ENCODE results near the gene NCEH1.

- TF ChIP-seq CTCF (IDR thresholded peaks at IDR 0.05 in 8 of 11, conservative IDR thresholded peaks at IDR 0.05 in 3 of 11) (no peak), POLR2AphosphoS5 (IDR thresholded peaks at IDR 0.05) (no peak), POLR2A (IDR thresholded peaks at IDR 0.05) (no peak)
Observed at GRCh38 chr3:172647080-172647479, 63.8 kb downstream of the NCEH1 start.

Measured in spleen (tissue), 7 donors.